K562 (cell line): ENCODE measurements around the gene SCTR. TPM values are rescaled to one million over a fixed set of nuclear protein-coding genes. Genes with fewer than 3 reads are reported as not detected.
A peak's percentile ranks its signal among the peaks of the same experiment; 100 is the strongest.

Experiments used
- ATAC-seq: fragments of 200-7000 bp; cut with Tn5 transposase; 3 replicates; pipeline ENCODE4 v1.9.1; 2020; ENCODE audit warnings: moderate library complexity
- BruUV-seq: library from RNA; stranded (reverse); fragments of 400-500 nt; replicated peaks from 2 replicates; lab custom pipeline; 2021; lab: Mats Ljungman, UMichigan
- CTCF ChIA-PET: fragments of 300-600 bp; formaldehyde crosslinking; extraction: SDS; loops from one replicate; lab custom pipeline; 2021; ENCODE audit warnings: low intra/inter-chr PET ratio; lab: Yijun Ruan, JAX
- POLR2A ChIA-PET: fragments of 300-600, 350-650 bp; sonication (Branson Sonifier 250); formaldehyde crosslinking; extraction: SDS; loops from one replicate; lab custom pipeline; 2021; ENCODE audit warnings: antibody characterized with exemption, inconsistent platforms; lab: Yijun Ruan, JAX
- DNase-seq, 4 experiments: peaks; one replicate each; pipeline versions ENCODE4 v3.0.0 to v3.0.0-alpha.2; 2011 to 2018; ENCODE audit warnings: low spot score in 3 of 4, mixed read lengths in 3 of 4; ENCODE audit errors: extremely low read depth in 1 of 4
- FAIRE-seq: peaks from 2 replicates; lab custom pipeline; 2011; peaks lifted over from hg19 to GRCh38; lab: Jason Lieb, UNC
- H2AFZ ChIP-seq: 2 replicates; pipeline ENCODE4 v1.6.0; 2011; ENCODE audit warnings: low read depth, low read length, control low read depth, inconsistent platforms
- H3K27ac ChIP-seq: fragments of 200-600 bp; 3 replicates; pipeline ENCODE4 v1.8.0; 2011; ENCODE audit warnings: low read depth, mild to moderate bottlenecking, control low read depth, inconsistent platforms, low read length, moderate library complexity, mixed read lengths; ENCODE audit errors: extremely low read depth
- H3K27me3 ChIP-seq, 2 experiments: fragments of 300-600 bp in 1 of 2; 2 replicates in 1 of 2; 3 replicates in 1 of 2; pipeline versions ENCODE4 v1.6.0 to v1.8.0; 2011; ENCODE audit warnings: inconsistent platforms in 2 of 2, low read length in 2 of 2, mild to moderate bottlenecking in 1 of 2, mixed read lengths in 1 of 2, moderate library complexity in 1 of 2; ENCODE audit not compliant: control insufficient read depth in 2 of 2, insufficient read depth in 2 of 2
- H3K36me3 ChIP-seq: fragments of 300-600 bp; 3 replicates; pipeline ENCODE4 v1.8.0; 2011; ENCODE audit warnings: mild to moderate bottlenecking, low read length, inconsistent platforms; ENCODE audit not compliant: control insufficient read depth, insufficient read depth
- H3K4me1 ChIP-seq, 2 experiments: fragments of 200-600 bp in 1 of 2; replicated peaks in 1 of 2; 2 replicates in 1 of 2; 3 replicates in 1 of 2; pipeline versions ENCODE4 v1.5.1 to v1.8.0; 2011; ENCODE audit warnings: inconsistent platforms in 2 of 2, low read length in 2 of 2, mild to moderate bottlenecking in 1 of 2, mixed read lengths in 1 of 2, moderate library complexity in 1 of 2; ENCODE audit not compliant: control insufficient read depth in 2 of 2, insufficient read depth in 2 of 2
- H3K4me2 ChIP-seq: 2 replicates; pipeline ENCODE4 v1.6.1; 2011; ENCODE audit warnings: low read length, control low read depth, inconsistent platforms, mixed read lengths; ENCODE audit not compliant: insufficient read depth
- H3K4me3 ChIP-seq: fragments of 200-600 bp; sonication (generic), shearing (Covaris generic); 2 replicates; pipeline ENCODE4 v1.5.1; 2016; ENCODE audit warnings: control low read depth, inconsistent platforms
- H3K79me2 ChIP-seq: fragments of 200-600 bp; 3 replicates; pipeline ENCODE4 v1.8.0; 2011; ENCODE audit warnings: low read length, inconsistent platforms; ENCODE audit not compliant: control insufficient read depth, insufficient read depth
- H3K9ac ChIP-seq, 2 experiments: 2 replicates each; pipeline versions ENCODE4 v1.6.0 to v1.6.1; 2011; ENCODE audit warnings: low read depth in 2 of 2, low read length in 2 of 2, control low read depth in 1 of 2, inconsistent platforms in 1 of 2, mild to moderate bottlenecking in 1 of 2, mixed read lengths in 1 of 2; ENCODE audit not compliant: insufficient read depth in 1 of 2
- H3K9me1 ChIP-seq: one replicate; pipeline ENCODE4 v1.6.0; 2011; ENCODE audit warnings: inconsistent platforms, mild to moderate bottlenecking, low read length, moderate library complexity; ENCODE audit not compliant: control insufficient read depth, insufficient read depth
- H3K9me3 ChIP-seq: replicated peaks from 2 replicates; pipeline ENCODE4 v1.5.1; 2011; ENCODE audit warnings: low read depth, low read length, inconsistent platforms; ENCODE audit not compliant: control insufficient read depth, insufficient read depth
- H4K20me1 ChIP-seq: replicated peaks from 2 replicates; pipeline ENCODE4 v1.6.1; 2011; ENCODE audit warnings: low read length, inconsistent platforms, mixed read lengths; ENCODE audit not compliant: control insufficient read depth, insufficient read depth
- CBFA2T2 ChIP-seq: fragments of 450-650 bp; conservative IDR thresholded peaks from 2 replicates; pipeline ENCODE4 v1.6.1; 2017; ENCODE audit warnings: mild to moderate bottlenecking
- RBM39 ChIP-seq: fragments of 200-400 bp; formaldehyde crosslinking; optimal IDR thresholded peaks from 2 replicates; pipeline ENCODE3; 2018; ENCODE audit warnings: low read depth, low read length
- ZNF444 ChIP-seq: fragments of 250-450 bp; sonication (Bioruptor Pico); IDR thresholded peaks from 2 replicates; pipeline ENCODE4 v1.4.0; 2020; ENCODE audit warnings: mild to moderate bottlenecking, moderate library complexity
- WGBS: fragments of 100-300 bp; shearing (Covaris generic); methylation state at CpG from one replicate; pipeline ENCODE4 v1.1.6; 2016; ENCODE audit warnings: low coverage, mixed read lengths; ENCODE audit not compliant: insufficient coverage; ENCODE audit errors: missing lambda C conversion rate; 5-methylcytosine and 5-hydroxymethylcytosine counted together
- in situ Hi-C: fragments of 300-500 bp; cut with MboI; formaldehyde crosslinking; loops from 4 replicates; pipeline ENCODE4 v1.15.0; 2018; ENCODE audit warnings: inconsistent platforms, mixed read lengths
- intact Hi-C: fragments of 100-400 bp; cut with micrococcal nuclease; formaldehyde crosslinking; loops from 2 replicates; pipeline ENCODE4 v1.14.2; 2022
- polyA plus RNA-seq, 8 experiments: library from polyadenylated mRNA; depleted of rRNA in 4 of 8; stranded (reverse) in 5 of 8; unstranded in 3 of 8; fragments of >200 nt; fragmentation: Nextera tagmentation in 2 of 8; fragmentation: Illumina TruSeq in 1 of 8; extraction: Ambion mirVana in 2 of 8; extraction: Trizol in 1 of 8; gene quantifications; 2 replicates each; pipeline versions ENCODE4 v1.2.1 to v1.2.3, GENCODE V29; 2011 to 2014; ENCODE audit warnings: inconsistent platforms in 1 of 8, missing spikeins in 1 of 8
- total RNA-seq, 7 experiments: library from RNA; depleted of rRNA in 6 of 7; stranded (reverse); fragments of >200 nt in 6 of 7; fragmentation: Illumina TruSeq in 2 of 7; extraction: Trizol in 2 of 7; gene quantifications; 2 replicates each; pipeline versions ENCODE4 v1.2.1 to v1.2.3, GENCODE V29; 2011 to 2021; ENCODE audit warnings: low replicate concordance in 1 of 7
- TF ChIP-seq, protein P1 (sequence below): sonication (generic); formaldehyde crosslinking; IDR thresholded peaks from 2 replicates; pipeline ENCODE4 v1.9.0; 2022; ENCODE audit warnings: mild to moderate bottlenecking, missing genetic modification reagents
- TF ChIP-seq, protein P2 (sequence below), 2 experiments: fragments of 450-650 bp; formaldehyde crosslinking in 1 of 2; IDR thresholded peaks; 2 replicates each; pipeline versions ENCODE4 v1.4.0 to v1.6.1; 2014 to 2020; ENCODE audit warnings: mild to moderate bottlenecking in 2 of 2, borderline replicate concordance in 1 of 2, low read depth in 1 of 2

SCTR gene
- total and polyA plus RNA-seq, 9 of the 15 experiments (the other 6 are each of a cell fraction or from before 2014, with no cell fraction given), result not detected

- H3K9me3 ChIP-seq, result no peaks in the 10 kb centered on the region
- in situ Hi-C loops, result loop anchor here (5.0 kb wide), 1 partner anchor 53 kb away; no protein-coding TSS in a partner anchor
- no peaks in the 10 kb centered on the region for H3K36me3 ChIP-seq
- no peak overlapping the region for H3K27ac ChIP-seq
- peak; percentile 88 for ATAC-seq
- no peak overlapping the region for H3K9ac ChIP-seq
- POLR2A ChIA-PET, result interaction anchor here (0.7 kb wide), 1 partner anchor 353 kb away, joined by 3 read pairs; no protein-coding TSS in a partner anchor
- H3K27me3 ChIP-seq, result peaks cover 16 to 42% of the 10 kb centered on the region in 2 experiments
- H3K79me2 ChIP-seq, result no peaks in the 10 kb centered on the region
- no peak overlapping the region for H3K4me2 ChIP-seq
- peak overlapping the region; percentile 39; the same call in 1 of the 2 replicates for H2AFZ ChIP-seq
- intact Hi-C loops, result no loop called here
- H4K20me1 ChIP-seq, result peaks cover 3% of the 10 kb centered on the region; the same call in 1 of the 2 replicates
- 13% methylated on average over 4 of the region's 4 CpGs for WGBS
- BruUV-seq, result no TSS peak
- H3K4me1 ChIP-seq, result no peaks in the 10 kb centered on the region
- CTCF ChIA-PET, result no interaction called here
- H3K4me3 ChIP-seq, result no peak overlapping the region
- DNase-seq, result peak; percentile 13 to 35 (median 30)
- no peaks in the 10 kb centered on the region for H3K9me1 ChIP-seq
- FAIRE-seq, result no peak
- TF ChIP-seq ZNF444 (no peak), CBFA2T2 (0 out of 2 replicates have a peak, but pooled peaks have one; percentile 10), RBM39 (no peak)
- TF ChIP-seq, protein P1, sequence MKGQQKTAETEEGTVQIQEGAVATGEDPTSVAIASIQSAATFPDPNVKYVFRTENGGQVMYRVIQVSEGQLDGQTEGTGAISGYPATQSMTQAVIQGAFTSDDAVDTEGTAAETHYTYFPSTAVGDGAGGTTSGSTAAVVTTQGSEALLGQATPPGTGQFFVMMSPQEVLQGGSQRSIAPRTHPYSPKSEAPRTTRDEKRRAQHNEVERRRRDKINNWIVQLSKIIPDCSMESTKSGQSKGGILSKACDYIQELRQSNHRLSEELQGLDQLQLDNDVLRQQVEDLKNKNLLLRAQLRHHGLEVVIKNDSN (CRISPR knock-in tag), result peak; percentile 87
- TF ChIP-seq, protein P2, sequence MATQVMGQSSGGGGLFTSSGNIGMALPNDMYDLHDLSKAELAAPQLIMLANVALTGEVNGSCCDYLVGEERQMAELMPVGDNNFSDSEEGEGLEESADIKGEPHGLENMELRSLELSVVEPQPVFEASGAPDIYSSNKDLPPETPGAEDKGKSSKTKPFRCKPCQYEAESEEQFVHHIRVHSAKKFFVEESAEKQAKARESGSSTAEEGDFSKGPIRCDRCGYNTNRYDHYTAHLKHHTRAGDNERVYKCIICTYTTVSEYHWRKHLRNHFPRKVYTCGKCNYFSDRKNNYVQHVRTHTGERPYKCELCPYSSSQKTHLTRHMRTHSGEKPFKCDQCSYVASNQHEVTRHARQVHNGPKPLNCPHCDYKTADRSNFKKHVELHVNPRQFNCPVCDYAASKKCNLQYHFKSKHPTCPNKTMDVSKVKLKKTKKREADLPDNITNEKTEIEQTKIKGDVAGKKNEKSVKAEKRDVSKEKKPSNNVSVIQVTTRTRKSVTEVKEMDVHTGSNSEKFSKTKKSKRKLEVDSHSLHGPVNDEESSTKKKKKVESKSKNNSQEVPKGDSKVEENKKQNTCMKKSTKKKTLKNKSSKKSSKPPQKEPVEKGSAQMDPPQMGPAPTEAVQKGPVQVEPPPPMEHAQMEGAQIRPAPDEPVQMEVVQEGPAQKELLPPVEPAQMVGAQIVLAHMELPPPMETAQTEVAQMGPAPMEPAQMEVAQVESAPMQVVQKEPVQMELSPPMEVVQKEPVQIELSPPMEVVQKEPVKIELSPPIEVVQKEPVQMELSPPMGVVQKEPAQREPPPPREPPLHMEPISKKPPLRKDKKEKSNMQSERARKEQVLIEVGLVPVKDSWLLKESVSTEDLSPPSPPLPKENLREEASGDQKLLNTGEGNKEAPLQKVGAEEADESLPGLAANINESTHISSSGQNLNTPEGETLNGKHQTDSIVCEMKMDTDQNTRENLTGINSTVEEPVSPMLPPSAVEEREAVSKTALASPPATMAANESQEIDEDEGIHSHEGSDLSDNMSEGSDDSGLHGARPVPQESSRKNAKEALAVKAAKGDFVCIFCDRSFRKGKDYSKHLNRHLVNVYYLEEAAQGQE (IDR thresholded peaks at IDR 0.05; ENCODE audit: borderline replicate concordance), result peak; percentile 20
- TF ChIP-seq, protein P2 (CRISPR knock-in tag; IDR thresholded peaks at IDR 0.05; ENCODE audit: low read depth), result no peak; the same call in 1 of the 2 replicates
Observed at GRCh38 chr2:119464981-119465380, 59.3 kb downstream of the SCTR start.
